22Rv1 (cell line): ENCODE results near the gene MAVS.

Experiments
- ZFX ChIP-seq: fragments of 450-650 bp; IDR thresholded peaks from 2 replicates; pipeline ENCODE4 v1.6.1; 2017; ENCODE audit warnings: antibody characterized with exemption, borderline replicate concordance
- TF ChIP-seq, protein P1 (sequence below): fragments of 450-650 bp; IDR thresholded peaks from 2 replicates; pipeline ENCODE4 v1.5.1; 2017; ENCODE audit warnings: mild to moderate bottlenecking

- TF ChIP-seq, protein P1, sequence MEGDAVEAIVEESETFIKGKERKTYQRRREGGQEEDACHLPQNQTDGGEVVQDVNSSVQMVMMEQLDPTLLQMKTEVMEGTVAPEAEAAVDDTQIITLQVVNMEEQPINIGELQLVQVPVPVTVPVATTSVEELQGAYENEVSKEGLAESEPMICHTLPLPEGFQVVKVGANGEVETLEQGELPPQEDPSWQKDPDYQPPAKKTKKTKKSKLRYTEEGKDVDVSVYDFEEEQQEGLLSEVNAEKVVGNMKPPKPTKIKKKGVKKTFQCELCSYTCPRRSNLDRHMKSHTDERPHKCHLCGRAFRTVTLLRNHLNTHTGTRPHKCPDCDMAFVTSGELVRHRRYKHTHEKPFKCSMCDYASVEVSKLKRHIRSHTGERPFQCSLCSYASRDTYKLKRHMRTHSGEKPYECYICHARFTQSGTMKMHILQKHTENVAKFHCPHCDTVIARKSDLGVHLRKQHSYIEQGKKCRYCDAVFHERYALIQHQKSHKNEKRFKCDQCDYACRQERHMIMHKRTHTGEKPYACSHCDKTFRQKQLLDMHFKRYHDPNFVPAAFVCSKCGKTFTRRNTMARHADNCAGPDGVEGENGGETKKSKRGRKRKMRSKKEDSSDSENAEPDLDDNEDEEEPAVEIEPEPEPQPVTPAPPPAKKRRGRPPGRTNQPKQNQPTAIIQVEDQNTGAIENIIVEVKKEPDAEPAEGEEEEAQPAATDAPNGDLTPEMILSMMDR, result no peak
- TF ChIP-seq ZFX, result no peak
Measured at GRCh38 chr20:3801299-3801698, 45.3 kb upstream of the MAVS start.
